Natural killer cell (primary cell): ENCODE measurements around the gene CRY2. TPM values are rescaled to one million over a fixed set of nuclear protein-coding genes. Genes with fewer than 3 reads are reported as not detected.

Experiments
- ATAC-seq, 3 donors: fragments of 150-1000 bp in 2 of 3; fragments of 200-7000 bp in 1 of 3; cut with Tn5 transposase; 1 replicate in 1 of 3; 2 replicates in 2 of 3; pipeline ENCODE4 v1.10.0; 2021; ENCODE audit warnings: mild to moderate bottlenecking in 2 of 3, moderate library complexity in 2 of 3
- DNase-seq, 2 donors: peaks; one replicate each; pipeline versions ENCODE4 v3.0.0 to v3.0.0-alpha.2; 2013 to 2021; ENCODE audit warnings: mixed read lengths in 1 of 2
- H3K27ac ChIP-seq: one replicate; pipeline ENCODE4 v1.5.1; 2013; ENCODE audit warnings: mild to moderate bottlenecking, low read length
- H3K27me3 ChIP-seq: one replicate; pipeline ENCODE4 v1.6.1; 2013; ENCODE audit warnings: low read length; ENCODE audit not compliant: control insufficient read depth, insufficient read depth
- H3K36me3 ChIP-seq: one replicate; pipeline ENCODE4 v1.6.1; 2013; ENCODE audit warnings: low read length; ENCODE audit not compliant: control insufficient read depth, insufficient read depth
- H3K4me1 ChIP-seq: one replicate; pipeline ENCODE4 v1.6.1; 2013; ENCODE audit warnings: low read length; ENCODE audit not compliant: control insufficient read depth, insufficient read depth
- H3K4me3 ChIP-seq: one replicate; pipeline ENCODE4 v1.5.1; 2013; ENCODE audit warnings: low read length
- H3K9me3 ChIP-seq: one replicate; pipeline ENCODE4 v1.6.1; 2013; ENCODE audit warnings: low read length; ENCODE audit not compliant: control insufficient read depth, insufficient read depth
- H3K27ac Mint-ChIP-seq, 2 donors: one replicate each; pipeline ENCODE4 v1.8.0; 2022; ENCODE audit warnings: mild to moderate bottlenecking in 2 of 2, mixed read lengths in 2 of 2, moderate library complexity in 1 of 2
- H3K27me3 Mint-ChIP-seq, 2 donors: one replicate each; pipeline ENCODE4 v1.8.0; 2022; ENCODE audit warnings: low read depth in 2 of 2, mixed read lengths in 2 of 2
- H3K36me3 Mint-ChIP-seq: one replicate; pipeline ENCODE4 v1.8.0; 2022; ENCODE audit warnings: mixed read lengths
- H3K4me1 Mint-ChIP-seq, 2 donors: one replicate each; pipeline ENCODE4 v1.8.0; 2022; ENCODE audit warnings: mixed read lengths in 2 of 2
- H3K4me3 Mint-ChIP-seq: one replicate; pipeline ENCODE4 v1.8.0; 2022; ENCODE audit warnings: mild to moderate bottlenecking, moderate library complexity, mixed read lengths
- H3K9me3 Mint-ChIP-seq, 2 donors: one replicate each; pipeline ENCODE4 v1.8.0; 2022; ENCODE audit warnings: mixed read lengths in 2 of 2
- CTCF ChIP-seq: fragments of 200-600 bp; IDR thresholded peaks from one replicate; pipeline ENCODE4 v1.8.0; 2022; ENCODE audit warnings: antibody characterized with exemption
- WGBS: methylation state at CpG from one replicate; pipeline ENCODE4 v1.1.7; 2013; ENCODE audit warnings: missing lambda C conversion rate; ENCODE audit not compliant: insufficient coverage; 5-methylcytosine and 5-hydroxymethylcytosine counted together
- intact Hi-C: fragments of 100-400 bp; cut with micrococcal nuclease; formaldehyde crosslinking; loops from one replicate; pipeline ENCODE4 v1.14.2; 2022
- total RNA-seq, 4 donors: library from RNA; stranded (reverse); fragments of 120-200 nt in 1 of 4; gene quantifications; one replicate each; pipeline versions ENCODE4 v1.2.3 to v1.2.4, GENCODE V29; 2013 to 2022

The CRY2 gene
- total RNA-seq, 3 donors from 2014 or later (not counting 1 experiment from before 2014, with no cell fraction given): 124 to 214 (median 141) TPM

- 91% methylated on average over 4 of the region's 4 CpGs for WGBS
- no peaks in the 10 kb centered on the region for H3K27me3 ChIP-seq
- peaks cover 14% of the 10 kb centered on the region for H3K36me3 ChIP-seq
- H3K4me3 Mint-ChIP-seq: no peak overlapping the region
- H3K4me1 ChIP-seq: peaks cover 18% of the 10 kb centered on the region
- no peak for ATAC-seq
- H3K4me3 ChIP-seq: no peak overlapping the region
- peaks cover 3% of the 10 kb centered on the region for H3K36me3 Mint-ChIP-seq
- no peaks in the 10 kb centered on the region for H3K9me3 ChIP-seq
- H3K27me3 Mint-ChIP-seq: no peaks in the 10 kb centered on the region
- no peaks in the 10 kb centered on the region for H3K9me3 Mint-ChIP-seq
- no peak overlapping the region for H3K27ac ChIP-seq
- TF ChIP-seq CTCF: no peak
- DNase-seq: no peak
- H3K27ac Mint-ChIP-seq: no peak overlapping the region
- intact Hi-C loops: no loop called here
- H3K4me1 Mint-ChIP-seq: peaks cover 23 to 34% of the 10 kb centered on the region in 2 donors
These were observed 4.9 kb downstream of the CRY2 start for GRCh38 chr11:45852018-45852711.

GRCh38 chr11:45852712-45853101, 5.4 kb downstream of the CRY2 start:
- H3K27ac Mint-ChIP-seq: no peak overlapping the region
- H3K27me3 ChIP-seq: no peaks in the 10 kb centered on the region
- WGBS: no CpG with 5 or more reads among the region's 1 CpG
- no peaks in the 10 kb centered on the region for H3K9me3 ChIP-seq
- H3K4me1 Mint-ChIP-seq: peaks cover 22 to 35% of the 10 kb centered on the region in 2 donors
- intact Hi-C loops: no loop called here
- H3K4me1 ChIP-seq: peaks cover 17% of the 10 kb centered on the region
- ATAC-seq (no peak), DNase-seq (no peak)
- H3K36me3 ChIP-seq: peaks cover 19% of the 10 kb centered on the region
- no peak for TF ChIP-seq CTCF
- H3K4me3 ChIP-seq: no peak overlapping the region
- H3K4me3 Mint-ChIP-seq: no peak overlapping the region
- H3K9me3 Mint-ChIP-seq: no peaks in the 10 kb centered on the region
- H3K27me3 Mint-ChIP-seq: no peaks in the 10 kb centered on the region
- H3K27ac ChIP-seq: no peak overlapping the region
- peaks cover 7% of the 10 kb centered on the region for H3K36me3 Mint-ChIP-seq

DNA sequence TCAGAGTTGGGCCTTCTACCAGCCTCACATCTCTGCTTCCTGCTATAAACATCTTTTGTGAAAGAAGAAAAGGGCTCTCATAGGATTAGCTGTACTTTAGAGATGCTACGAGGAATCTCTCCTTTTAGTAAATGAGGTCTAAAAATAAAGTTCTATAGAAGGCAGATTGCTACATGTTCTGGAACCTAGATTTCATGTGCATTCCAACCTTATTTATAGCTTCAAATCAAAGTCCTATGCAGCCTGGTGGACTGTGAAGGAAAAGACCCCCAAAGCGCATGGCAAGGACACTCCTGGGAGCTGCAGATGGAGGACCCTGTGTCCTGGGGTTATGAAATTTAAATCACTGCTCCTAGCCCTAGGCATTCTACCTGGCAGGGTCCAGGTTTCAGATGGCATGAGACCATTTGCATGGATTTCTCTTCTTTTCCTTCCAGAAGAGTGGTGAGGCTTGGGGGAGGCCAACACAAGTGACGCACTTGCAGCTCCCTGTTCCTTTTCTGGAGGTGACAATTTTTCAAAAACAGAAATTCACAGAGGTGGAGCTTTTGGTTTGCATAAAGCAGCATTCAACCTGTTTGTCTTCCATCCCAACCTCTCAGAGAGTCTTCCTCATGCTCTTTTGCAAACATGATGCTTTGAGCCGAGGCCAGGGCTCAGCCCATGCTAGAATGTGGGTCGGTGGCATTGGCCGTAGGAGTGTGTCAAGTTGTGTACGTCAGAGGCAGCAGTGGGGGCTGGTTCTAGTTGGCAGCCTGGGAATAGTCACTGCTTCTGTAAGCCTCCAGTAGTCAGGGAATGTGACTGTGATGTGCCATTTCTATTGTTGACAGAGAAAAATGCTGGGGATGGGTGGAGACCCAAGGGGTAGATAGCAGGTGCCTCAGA, 6.3 kb downstream of the CRY2 start:
- no peaks in the 10 kb centered on the region for H3K9me3 ChIP-seq
- Mint-ChIP-seq H3K9me3 (no peaks in the 10 kb centered on the region), H3K4me1 (peaks cover 18 to 27% of the 10 kb centered on the region in 2 donors), H3K27ac (no peak overlapping the region), H3K27me3 (no peaks in the 10 kb centered on the region), H3K4me3 (no peak overlapping the region), H3K36me3 (peaks cover 7% of the 10 kb centered on the region)
- no peak overlapping the region for H3K4me3 ChIP-seq
- 88% methylated on average over 6 of the region's 7 CpGs for WGBS
- H3K36me3 ChIP-seq: peaks cover 28% of the 10 kb centered on the region
- ATAC-seq (no peak), DNase-seq (no peak)
- no peak for TF ChIP-seq CTCF
- intact Hi-C loops: no loop called here
- peaks cover 11% of the 10 kb centered on the region for H3K4me1 ChIP-seq
- H3K27ac ChIP-seq: no peak overlapping the region
- no peaks in the 10 kb centered on the region for H3K27me3 ChIP-seq
